HG02588 (cell line): ENCODE measurements around the gene YJU2.

ENCODE experiments used
- ATAC-seq: cut with Tn5 transposase; IDR thresholded peaks from one replicate; pipeline ENCODE4 v1.9.1; 2021; ENCODE audit warnings: mild to moderate bottlenecking, moderate library complexity; ENCODE audit not compliant: unreplicated experiment

Gene YJU2

GRCh38 chr19:4295972-4296771 lies 49.3 kb downstream of the YJU2 start:
- no peak for ATAC-seq

- ATAC-seq = no peak
Measured at GRCh38 chr19:4297901-4298809, 51.3 kb downstream of the YJU2 start.

- no peak for ATAC-seq
Measured at GRCh38 chr19:4298810-4299550, 52.1 kb downstream of the YJU2 start.

GRCh38 chr19:4300589-4300988 lies 53.7 kb downstream of the YJU2 start:
- no peak for ATAC-seq

DNA sequence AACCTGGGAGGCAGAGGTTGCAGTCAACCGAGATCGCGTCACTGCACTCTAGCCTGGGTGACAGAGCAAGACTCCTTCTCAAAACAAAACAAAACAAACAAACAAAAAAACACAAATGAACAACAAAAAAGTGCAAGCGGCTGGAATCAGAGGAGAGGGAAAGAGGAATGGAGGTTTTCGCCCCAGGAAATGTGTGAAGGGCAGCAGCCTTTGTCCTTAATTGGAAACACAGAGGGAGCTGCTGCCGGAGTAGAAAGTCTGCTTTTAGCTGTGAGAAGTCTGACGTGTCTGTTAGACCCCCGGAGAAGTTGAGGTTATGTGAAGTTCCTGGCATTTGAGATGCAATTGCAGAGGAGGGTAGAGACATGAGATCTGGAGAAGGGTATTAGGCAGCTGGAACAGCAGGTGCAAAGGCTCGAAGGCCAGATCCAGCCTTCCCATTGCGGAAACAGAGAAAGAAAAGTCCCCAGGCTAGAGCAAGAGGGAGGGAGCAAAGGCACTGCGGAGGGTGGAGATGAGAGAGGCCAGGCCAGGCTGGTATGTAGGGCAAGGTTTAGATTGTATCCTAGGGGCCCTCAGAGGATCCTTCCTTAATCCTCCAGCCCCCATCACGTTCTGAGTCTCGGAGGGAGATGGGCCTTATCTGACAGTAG lies 54.8 kb downstream of the YJU2 start:
- ATAC-seq = no peak

DNA sequence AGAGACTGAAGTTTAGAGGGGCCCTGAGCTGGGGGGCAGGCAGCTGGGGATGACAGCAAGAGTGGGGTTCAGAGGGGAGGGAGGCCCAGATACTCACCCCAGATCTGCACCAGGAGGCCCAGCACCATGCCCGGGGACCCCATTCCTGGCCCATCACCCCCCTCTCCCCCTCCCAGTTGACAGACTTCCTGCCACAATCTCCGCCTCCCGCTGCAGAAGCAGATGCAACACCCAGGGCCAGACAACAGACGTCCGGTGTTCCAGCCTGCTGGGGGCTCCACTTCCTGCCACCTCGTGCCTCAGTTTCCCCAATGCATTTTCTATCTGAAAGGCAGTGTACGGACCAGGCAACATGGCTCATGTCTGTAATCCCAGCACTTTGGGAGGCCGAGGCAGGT lies 55.4 kb downstream of the YJU2 start, which contains the start of gene TMIGD2:
Gene TMIGD2, minus strand, starts transcription at position 147 of the 398 bp plus-strand sequence. Its CDS starts 4 bp downstream, at position 143.
- ATAC-seq = no peak

DNA sequence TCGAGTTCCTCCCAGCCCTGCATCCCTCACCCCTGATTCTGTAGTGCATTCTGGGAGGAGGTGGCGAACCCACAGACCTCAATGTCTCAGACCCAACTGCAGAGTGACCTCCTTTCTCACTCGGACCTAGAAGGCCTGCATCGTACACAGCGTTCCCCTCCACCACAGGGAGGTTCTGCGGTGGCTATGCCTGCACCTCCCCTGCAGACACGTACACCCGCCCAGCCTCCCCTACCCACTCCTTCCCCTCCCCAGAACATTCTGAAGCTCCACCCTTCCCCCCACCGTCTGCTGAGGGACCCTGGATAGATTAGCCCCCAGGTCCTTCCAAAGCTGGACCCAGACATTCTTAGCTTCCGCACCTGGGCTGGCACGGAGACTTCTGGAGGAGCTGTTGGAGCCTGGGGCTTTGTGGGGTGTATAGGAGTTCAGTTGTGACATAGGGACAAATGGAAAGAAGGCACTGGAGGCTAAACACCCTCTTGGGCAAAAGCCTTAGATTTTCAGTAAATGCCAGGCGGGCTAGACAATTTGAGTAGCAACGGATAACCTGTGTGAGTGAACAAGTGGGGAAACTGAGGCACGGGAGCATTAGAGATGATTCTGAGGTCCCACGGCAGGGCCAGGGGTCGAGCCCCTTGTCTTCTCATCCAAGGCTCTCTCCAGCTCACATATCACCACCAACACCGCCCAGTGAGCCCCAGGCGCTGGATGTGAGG lies 57.1 kb downstream of the YJU2 start:
- ATAC-seq = no peak

DNA sequence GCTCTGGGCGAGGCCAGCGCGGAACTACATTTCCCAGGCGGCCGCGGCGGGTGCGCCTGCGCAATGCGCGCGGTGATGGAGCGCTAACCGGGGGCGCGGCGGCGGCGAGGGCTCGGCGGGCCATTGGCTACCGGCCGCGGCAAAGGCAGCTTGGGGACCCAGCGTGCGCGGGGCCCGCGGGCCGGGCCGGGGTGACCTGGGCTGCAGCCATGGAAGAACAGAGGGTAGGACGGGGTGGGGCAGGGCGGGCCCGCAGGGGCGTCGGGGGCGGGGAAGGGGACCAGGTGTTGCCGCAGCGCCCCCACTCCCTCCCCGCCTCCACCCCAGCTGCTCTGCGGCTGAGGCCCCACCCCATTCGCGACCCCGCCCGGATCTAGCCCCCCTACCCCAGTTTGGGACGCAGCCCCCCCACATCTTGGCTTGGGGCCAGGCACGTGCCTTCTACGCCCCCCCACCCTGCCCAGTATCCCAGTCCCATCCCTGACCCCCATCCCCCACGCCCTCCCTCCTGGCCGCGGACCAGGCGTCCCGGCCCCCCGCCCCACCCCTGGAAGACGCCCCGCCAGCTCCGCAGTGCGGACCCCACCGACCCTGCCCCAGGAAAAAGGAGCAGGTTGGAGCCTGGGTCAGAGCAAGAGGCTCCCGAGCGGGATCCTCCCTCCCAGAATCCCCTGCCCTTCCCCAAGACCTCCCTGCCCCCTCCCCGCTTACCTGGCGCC lies 57.8 kb downstream of the YJU2 start, which contains the start of gene FSD1:
Gene FSD1, plus strand, starts transcription at position 61 of the 719 bp plus-strand sequence. Its CDS starts 149 bp downstream, at position 210.
- no peak for ATAC-seq

DNA sequence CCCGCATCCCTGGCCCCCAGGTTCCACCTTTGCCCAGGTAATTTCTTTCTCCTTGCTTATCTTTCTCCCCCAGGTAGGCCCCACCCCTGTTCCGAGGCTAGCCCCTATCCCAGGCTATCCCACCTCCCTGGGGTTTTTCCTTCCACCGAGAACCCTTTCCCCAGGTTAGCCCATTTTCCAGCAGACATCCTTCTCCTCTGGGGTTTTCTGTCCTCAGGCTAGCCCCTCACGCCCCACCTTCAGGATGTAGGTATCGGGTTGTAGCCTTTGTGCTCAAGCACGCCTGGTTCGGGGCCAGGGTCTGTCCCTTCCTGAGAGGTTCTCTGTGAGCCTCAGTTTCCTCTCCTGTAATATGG lies 58.4 kb downstream of the YJU2 start:
- no peak for ATAC-seq

GRCh38 chr19:4305659-4306058 lies 58.8 kb downstream of the YJU2 start:
- no peak for ATAC-seq

GRCh38 chr19:4310247-4311121 lies 63.6 kb downstream of the YJU2 start:
- no peak for ATAC-seq

DNA sequence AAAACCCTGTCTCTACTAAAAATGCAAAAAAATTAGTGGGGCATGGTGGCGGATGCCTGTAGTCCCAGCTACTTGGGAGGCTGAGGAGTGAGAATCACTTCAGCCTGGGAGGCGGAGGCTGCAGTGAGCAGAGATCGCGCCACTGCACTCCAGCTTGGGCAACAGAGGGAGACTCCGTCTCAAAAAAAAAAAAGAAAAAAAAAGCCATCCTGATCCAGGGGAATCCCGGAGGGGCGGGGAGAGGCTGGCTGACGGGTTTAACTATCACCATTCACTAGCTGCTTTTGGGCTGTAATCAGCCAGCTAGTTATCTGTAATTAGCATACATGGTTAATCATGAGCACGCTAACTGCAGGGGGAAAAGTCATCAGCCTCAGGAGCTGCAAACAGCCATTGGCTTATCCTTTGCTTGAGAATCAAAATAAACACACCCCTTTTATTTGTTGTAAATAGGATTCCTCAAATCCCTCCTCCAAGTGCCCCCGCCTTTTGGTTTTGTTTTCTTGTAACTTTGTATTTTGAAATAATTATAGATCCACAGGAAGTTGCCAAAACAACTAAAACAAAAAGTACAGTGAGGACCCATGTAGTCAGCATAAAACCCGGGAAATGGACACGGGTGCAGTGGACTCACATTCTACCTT lies 67.1 kb downstream of the YJU2 start:
- ATAC-seq = no peak

GRCh38 chr19:4316956-4317355 lies 70.1 kb downstream of the YJU2 start:
- ATAC-seq = no peak

DNA sequence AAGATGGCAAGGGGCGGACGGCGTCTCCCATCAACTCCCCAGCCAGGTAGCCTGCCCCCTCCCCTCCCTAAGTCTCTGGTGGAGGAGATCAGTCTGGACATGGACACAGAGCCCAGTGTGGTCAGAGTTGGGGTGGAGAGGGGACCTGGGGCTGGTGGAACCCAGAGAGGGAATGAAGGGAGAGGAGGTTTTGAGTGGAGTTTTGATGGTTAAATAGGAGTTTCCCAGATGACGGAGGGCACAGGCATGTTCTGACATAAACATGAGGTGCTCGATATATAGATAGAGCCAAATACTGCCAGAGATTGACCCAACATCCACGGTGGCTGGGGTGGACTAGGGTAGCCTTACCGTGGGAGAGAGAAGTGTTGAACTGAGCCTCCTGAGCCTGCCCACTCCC lies 71.6 kb downstream of the YJU2 start:
- ATAC-seq = no peak
